ENCODE results near the gene MX1. TPM values are rescaled to one million over a fixed set of nuclear protein-coding genes. Genes with fewer than 3 reads are reported as not detected.

MX1 gene
- total RNA-seq, 1 donor from 2014 or later, result 420 TPM

DNA sequence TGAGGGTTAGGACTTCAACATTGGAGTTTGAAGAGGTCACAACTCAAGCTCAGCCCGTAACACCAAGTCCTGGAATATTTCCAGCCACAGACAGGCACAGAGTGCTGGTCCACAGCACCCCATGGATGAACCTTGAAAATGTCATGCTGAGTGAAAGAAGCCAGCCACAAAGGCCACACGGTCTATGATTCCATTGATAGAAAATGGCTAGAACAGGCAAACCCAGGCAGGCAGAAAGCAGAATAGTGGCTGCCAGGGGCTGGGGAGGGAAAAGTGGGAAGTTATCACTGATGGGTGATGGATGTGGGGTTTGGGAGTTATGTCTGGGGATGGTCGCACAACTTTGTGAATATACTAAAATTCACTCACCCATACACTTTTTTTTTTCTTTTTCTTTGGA, 21.3 kb downstream of the MX1 start:
- no peaks in the 10 kb centered on the region for H3K4me1 ChIP-seq (ENCODE audit: insufficient read depth, low read length)
- Mint-ChIP-seq H3K4me3 (ENCODE audit: unreplicated experiment) (no peak overlapping the region), H3K36me3 (ENCODE audit: low read depth, unreplicated experiment) (peaks cover 44% of the 10 kb centered on the region), H3K27me3 (ENCODE audit: low read depth, unreplicated experiment) (no peaks in the 10 kb centered on the region), H3K4me1 (ENCODE audit: low read depth, unreplicated experiment) (peaks cover 9% of the 10 kb centered on the region), H3K27ac (ENCODE audit: unreplicated experiment) (no peak overlapping the region), H3K9me3 (ENCODE audit: unreplicated experiment) (no peaks in the 10 kb centered on the region)
- H3K9ac ChIP-seq (ENCODE audit: low read length), result no peak overlapping the region
- no peak overlapping the region for H3K27ac ChIP-seq (ENCODE audit: low read depth, low read length)
- no peaks in the 10 kb centered on the region for H4K20me1 ChIP-seq (ENCODE audit: insufficient read depth, low read length)
- H3K79me2 ChIP-seq (ENCODE audit: insufficient read depth, low read length), result no peaks in the 10 kb centered on the region
- H3K4me2 ChIP-seq (ENCODE audit: low read length), result no peak overlapping the region
- H2AFZ ChIP-seq (ENCODE audit: low read depth, low read length), result no peak overlapping the region
- DNase-seq (ENCODE audit: low read depth), result no peak
- no peaks in the 10 kb centered on the region for H3K36me3 ChIP-seq (ENCODE audit: insufficient read depth, low read length)
- H3K4me3 ChIP-seq (ENCODE audit: insufficient read depth, low read depth, low read length), result no peak overlapping the region
- no peak for FAIRE-seq
- H3K27me3 ChIP-seq (ENCODE audit: insufficient read depth, low read length), result no peaks in the 10 kb centered on the region
- TF ChIP-seq EZH2 (IDR thresholded peaks at IDR 0.05; ENCODE audit: insufficient read depth, low read length), result no peak
- TF ChIP-seq, protein P1, sequence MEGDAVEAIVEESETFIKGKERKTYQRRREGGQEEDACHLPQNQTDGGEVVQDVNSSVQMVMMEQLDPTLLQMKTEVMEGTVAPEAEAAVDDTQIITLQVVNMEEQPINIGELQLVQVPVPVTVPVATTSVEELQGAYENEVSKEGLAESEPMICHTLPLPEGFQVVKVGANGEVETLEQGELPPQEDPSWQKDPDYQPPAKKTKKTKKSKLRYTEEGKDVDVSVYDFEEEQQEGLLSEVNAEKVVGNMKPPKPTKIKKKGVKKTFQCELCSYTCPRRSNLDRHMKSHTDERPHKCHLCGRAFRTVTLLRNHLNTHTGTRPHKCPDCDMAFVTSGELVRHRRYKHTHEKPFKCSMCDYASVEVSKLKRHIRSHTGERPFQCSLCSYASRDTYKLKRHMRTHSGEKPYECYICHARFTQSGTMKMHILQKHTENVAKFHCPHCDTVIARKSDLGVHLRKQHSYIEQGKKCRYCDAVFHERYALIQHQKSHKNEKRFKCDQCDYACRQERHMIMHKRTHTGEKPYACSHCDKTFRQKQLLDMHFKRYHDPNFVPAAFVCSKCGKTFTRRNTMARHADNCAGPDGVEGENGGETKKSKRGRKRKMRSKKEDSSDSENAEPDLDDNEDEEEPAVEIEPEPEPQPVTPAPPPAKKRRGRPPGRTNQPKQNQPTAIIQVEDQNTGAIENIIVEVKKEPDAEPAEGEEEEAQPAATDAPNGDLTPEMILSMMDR (IDR thresholded peaks at IDR 0.05; ENCODE audit: insufficient read depth, low read depth, low read length), result no peak
- H3K9me3 ChIP-seq (ENCODE audit: insufficient read depth, low read depth, low read length), result no peaks in the 10 kb centered on the region

DNA sequence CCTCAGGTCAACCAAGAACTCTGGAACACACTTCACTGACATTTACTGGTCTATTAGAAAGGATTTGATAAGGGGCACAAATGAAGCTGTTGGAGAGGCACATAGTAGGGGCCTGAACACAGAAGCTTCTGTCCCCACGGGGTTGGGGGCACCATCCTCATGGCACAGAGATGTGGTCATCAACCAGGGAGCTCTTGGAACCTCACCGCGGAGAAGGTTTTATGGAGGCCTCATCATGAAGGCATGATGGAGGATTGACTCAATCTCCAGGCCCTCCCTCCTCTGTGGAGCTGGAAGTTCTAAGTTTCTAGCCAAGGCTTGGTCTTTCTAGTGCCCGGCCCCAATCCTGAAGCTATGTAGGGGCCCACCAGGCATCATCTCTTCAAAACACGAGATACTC, 23.6 kb downstream of the MX1 start:
- Mint-ChIP-seq H3K4me3 (ENCODE audit: unreplicated experiment) (no peak overlapping the region), H3K27ac (ENCODE audit: unreplicated experiment) (peak overlapping the region; percentile 77), H3K36me3 (ENCODE audit: low read depth, unreplicated experiment) (peaks cover 47% of the 10 kb centered on the region), H3K4me1 (ENCODE audit: low read depth, unreplicated experiment) (peaks cover 5% of the 10 kb centered on the region), H3K27me3 (ENCODE audit: low read depth, unreplicated experiment) (no peaks in the 10 kb centered on the region), H3K9me3 (ENCODE audit: unreplicated experiment) (no peaks in the 10 kb centered on the region)
- H3K79me2 ChIP-seq (ENCODE audit: insufficient read depth, low read length), result no peaks in the 10 kb centered on the region
- no peaks in the 10 kb centered on the region for H4K20me1 ChIP-seq (ENCODE audit: insufficient read depth, low read length)
- no peak overlapping the region for H3K27ac ChIP-seq (ENCODE audit: low read depth, low read length)
- H3K9ac ChIP-seq (ENCODE audit: low read length), result no peak overlapping the region
- no peak overlapping the region for H3K4me2 ChIP-seq (ENCODE audit: low read length)
- no peak overlapping the region for H3K4me3 ChIP-seq (ENCODE audit: insufficient read depth, low read depth, low read length)
- H3K27me3 ChIP-seq (ENCODE audit: insufficient read depth, low read length), result no peaks in the 10 kb centered on the region
- TF ChIP-seq, protein P1 (IDR thresholded peaks at IDR 0.05; ENCODE audit: insufficient read depth, low read depth, low read length), result no peak
- no peak for TF ChIP-seq EZH2 (IDR thresholded peaks at IDR 0.05; ENCODE audit: insufficient read depth, low read length)
- H3K9me3 ChIP-seq (ENCODE audit: insufficient read depth, low read depth, low read length), result no peaks in the 10 kb centered on the region
- no peak for DNase-seq (ENCODE audit: low read depth)
- H3K36me3 ChIP-seq (ENCODE audit: insufficient read depth, low read length), result no peaks in the 10 kb centered on the region
- no peak for FAIRE-seq
- H2AFZ ChIP-seq (ENCODE audit: low read depth, low read length), result no peak overlapping the region
- no peaks in the 10 kb centered on the region for H3K4me1 ChIP-seq (ENCODE audit: insufficient read depth, low read length)

DNA sequence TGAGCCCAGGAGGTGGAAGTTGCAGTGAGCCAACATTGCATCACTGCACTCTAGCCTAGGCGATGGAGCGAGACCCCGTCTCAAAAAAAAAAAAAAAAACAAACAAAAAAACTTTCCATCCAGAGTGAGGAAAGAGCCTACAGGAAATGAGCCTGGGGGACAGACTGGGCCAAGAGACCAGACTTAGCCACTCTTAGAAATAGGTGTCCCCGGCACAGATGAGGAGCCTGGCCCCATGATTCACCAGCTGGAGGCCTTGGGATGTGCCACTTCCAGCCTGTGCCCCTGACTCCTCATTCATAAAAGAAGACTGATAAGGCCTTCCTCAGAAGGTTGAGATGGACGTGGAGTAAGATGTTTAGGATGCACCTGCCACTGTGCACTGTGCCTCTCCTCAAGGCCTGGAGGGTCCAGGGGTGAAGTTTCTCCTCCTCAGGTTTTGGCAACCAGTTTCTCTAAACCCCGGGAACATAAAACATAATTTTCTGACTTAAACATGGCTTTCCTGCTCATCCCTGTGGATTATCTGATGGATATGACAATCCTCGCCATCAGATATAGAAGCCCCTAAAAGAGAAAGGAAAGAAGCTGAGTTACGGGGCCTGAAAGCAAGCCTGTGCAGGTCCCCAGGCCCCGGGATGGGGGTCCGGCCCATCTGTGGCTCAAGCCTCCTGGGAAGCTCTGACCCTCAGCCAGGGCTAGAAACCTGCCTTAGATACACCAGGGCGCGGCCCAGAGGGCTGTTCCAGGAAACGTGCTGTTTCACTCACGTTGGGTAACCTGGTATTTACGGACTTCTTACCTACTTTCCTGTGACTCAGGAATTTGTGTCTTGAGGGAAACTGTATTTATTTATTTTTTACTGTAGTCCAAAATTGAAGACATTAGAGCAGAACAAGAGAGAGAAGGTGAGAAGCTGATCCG, 26.0 kb downstream of the MX1 start:
- Histone ChIP-seq H3K9ac (ENCODE audit: low read length) (no peak overlapping the region), H3K79me2 (ENCODE audit: insufficient read depth, low read length) (no peaks in the 10 kb centered on the region), H2AFZ (ENCODE audit: low read depth, low read length) (no peak overlapping the region), H3K4me2 (ENCODE audit: low read length) (no peak overlapping the region), H3K27me3 (ENCODE audit: insufficient read depth, low read length) (no peaks in the 10 kb centered on the region), H3K36me3 (ENCODE audit: insufficient read depth, low read length) (no peaks in the 10 kb centered on the region), H3K27ac (ENCODE audit: low read depth, low read length) (no peak overlapping the region), H3K9me3 (ENCODE audit: insufficient read depth, low read depth, low read length) (no peaks in the 10 kb centered on the region), H3K4me1 (ENCODE audit: insufficient read depth, low read length) (no peaks in the 10 kb centered on the region), H4K20me1 (ENCODE audit: insufficient read depth, low read length) (no peaks in the 10 kb centered on the region), H3K4me3 (ENCODE audit: insufficient read depth, low read depth, low read length) (no peak overlapping the region)
- no peak overlapping the region for H3K4me3 Mint-ChIP-seq (ENCODE audit: unreplicated experiment)
- DNase-seq (ENCODE audit: low read depth), result no peak
- no peaks in the 10 kb centered on the region for H3K9me3 Mint-ChIP-seq (ENCODE audit: unreplicated experiment)
- no peak overlapping the region for H3K27ac Mint-ChIP-seq (ENCODE audit: unreplicated experiment)
- H3K36me3 Mint-ChIP-seq (ENCODE audit: low read depth, unreplicated experiment), result peaks cover 34% of the 10 kb centered on the region
- no peak for FAIRE-seq
- no peaks in the 10 kb centered on the region for H3K27me3 Mint-ChIP-seq (ENCODE audit: low read depth, unreplicated experiment)
- H3K4me1 Mint-ChIP-seq (ENCODE audit: low read depth, unreplicated experiment), result peaks cover under 1% of the 10 kb centered on the region
- no peak for TF ChIP-seq EZH2 (IDR thresholded peaks at IDR 0.05; ENCODE audit: insufficient read depth, low read length)
